ENCODE data around the gene MYO9A. TPM values are rescaled to one million over a fixed set of nuclear protein-coding genes. Genes with fewer than 3 reads are reported as not detected.

The MYO9A gene
- total RNA-seq, 2 donors from 2014 or later: 27.1 to 30.5 TPM

- Mint-ChIP-seq H3K4me1 (peaks cover 2% of the 10 kb centered on the region), H3K27ac (no peak overlapping the region), H3K36me3 (ENCODE audit: low read depth) (peaks cover 6% of the 10 kb centered on the region), H3K27me3 (peaks cover 66% of the 10 kb centered on the region), H3K4me3 (no peak overlapping the region)
- no peaks in the 10 kb centered on the region for H3K9me3 ChIP-seq (ENCODE audit: control insufficient read depth, low read length, poor library complexity, severe bottlenecking)
- ATAC-seq (no peak), DNase-seq (no peak)
These were observed 313.1 kb downstream of the MYO9A start for GRCh38 chr15:71804695-71805470.

- ATAC-seq (no peak), DNase-seq (no peak)
- H3K27ac Mint-ChIP-seq: no peak overlapping the region
- H3K4me3 Mint-ChIP-seq: no peak overlapping the region
- peaks cover 68% of the 10 kb centered on the region for H3K27me3 Mint-ChIP-seq
- H3K9me3 ChIP-seq (ENCODE audit: control insufficient read depth, low read length, poor library complexity, severe bottlenecking): no peaks in the 10 kb centered on the region
- H3K36me3 Mint-ChIP-seq (ENCODE audit: low read depth): peaks cover 6% of the 10 kb centered on the region
- peaks cover 2% of the 10 kb centered on the region for H3K4me1 Mint-ChIP-seq
These were observed 313.7 kb downstream of the MYO9A start for GRCh38 chr15:71804226-71804625.

DNA sequence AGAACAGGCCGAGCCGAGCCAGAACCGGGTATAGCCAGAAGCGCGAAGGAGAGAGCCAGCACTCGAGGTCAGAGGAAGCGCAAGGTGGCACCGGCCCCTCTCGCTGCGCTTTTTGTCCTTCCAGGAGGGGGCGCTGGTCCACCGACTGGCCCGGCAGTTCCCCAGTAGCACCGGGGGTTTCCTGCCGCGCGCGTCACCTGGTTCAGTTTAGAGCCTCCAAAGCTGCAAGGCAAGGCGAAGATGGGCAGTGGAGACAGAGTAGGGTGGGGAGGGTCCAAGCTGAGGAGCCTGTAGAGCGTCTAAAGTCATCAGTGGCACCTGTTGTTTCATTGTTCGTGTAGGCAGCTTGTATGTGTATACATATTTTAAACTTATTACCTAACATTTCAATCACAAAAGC is 315.2 kb downstream of the MYO9A start:
- no peak for DNase-seq
- H3K9me3 ChIP-seq (ENCODE audit: control insufficient read depth, low read length, poor library complexity, severe bottlenecking): no peaks in the 10 kb centered on the region
- ATAC-seq: peak; percentile 40
- Mint-ChIP-seq H3K36me3 (ENCODE audit: low read depth) (peaks cover 6% of the 10 kb centered on the region), H3K27me3 (peaks cover 70% of the 10 kb centered on the region), H3K27ac (no peak overlapping the region), H3K4me1 (peaks cover 2% of the 10 kb centered on the region), H3K4me3 (no peak overlapping the region)

DNA sequence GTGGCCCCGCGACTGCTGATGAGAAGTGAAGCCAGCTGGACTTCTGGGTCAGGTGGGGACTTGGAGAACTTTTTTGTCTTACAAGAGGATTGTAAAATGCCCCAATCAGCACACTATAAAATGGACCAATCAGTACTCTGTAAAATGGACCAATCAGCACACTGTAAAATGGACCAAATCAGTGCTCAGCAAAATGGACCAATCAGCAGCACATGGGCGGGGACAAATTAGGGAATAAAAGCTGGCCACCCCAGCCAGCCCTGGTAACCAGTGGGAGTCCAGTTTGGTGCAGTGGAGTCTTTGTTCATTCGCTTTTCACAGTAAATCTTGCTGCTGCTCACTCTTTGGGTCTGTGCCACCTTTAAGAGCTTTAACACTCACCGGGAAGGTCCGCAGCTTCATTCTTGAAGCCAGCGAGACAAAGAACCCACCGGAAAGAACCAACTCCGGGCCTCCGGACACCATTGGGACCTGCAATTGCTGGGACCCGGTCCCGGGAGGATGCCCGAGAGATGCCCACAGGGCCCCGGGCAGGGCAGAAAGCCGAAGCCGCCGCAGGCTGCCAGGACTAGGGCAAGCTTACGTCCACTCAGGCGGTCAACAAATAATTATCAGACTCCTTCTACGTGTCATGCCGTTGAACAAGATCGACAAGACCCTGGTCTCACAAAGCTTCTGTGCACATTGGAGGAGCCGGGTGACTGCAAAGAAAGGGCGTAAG is 315.9 kb downstream of the MYO9A start:
- H3K27ac Mint-ChIP-seq: no peak overlapping the region
- ATAC-seq: no peak
- H3K36me3 Mint-ChIP-seq (ENCODE audit: low read depth): peaks cover 6% of the 10 kb centered on the region
- peaks cover 63% of the 10 kb centered on the region for H3K27me3 Mint-ChIP-seq
- no peak for DNase-seq
- no peak overlapping the region for H3K4me3 Mint-ChIP-seq
- peaks cover 2% of the 10 kb centered on the region for H3K4me1 Mint-ChIP-seq
- no peaks in the 10 kb centered on the region for H3K9me3 ChIP-seq (ENCODE audit: control insufficient read depth, low read length, poor library complexity, severe bottlenecking)

GRCh38 chr15:71800835-71801745 is 316.9 kb downstream of the MYO9A start:
- no peaks in the 10 kb centered on the region for H3K9me3 ChIP-seq (ENCODE audit: control insufficient read depth, low read length, poor library complexity, severe bottlenecking)
- ATAC-seq (peak; percentile 41), DNase-seq (no peak)
- Mint-ChIP-seq H3K27me3 (peaks cover 57% of the 10 kb centered on the region), H3K36me3 (ENCODE audit: low read depth) (peaks cover 6% of the 10 kb centered on the region), H3K27ac (no peak overlapping the region), H3K4me1 (peaks cover 2% of the 10 kb centered on the region), H3K4me3 (no peak overlapping the region)

DNA sequence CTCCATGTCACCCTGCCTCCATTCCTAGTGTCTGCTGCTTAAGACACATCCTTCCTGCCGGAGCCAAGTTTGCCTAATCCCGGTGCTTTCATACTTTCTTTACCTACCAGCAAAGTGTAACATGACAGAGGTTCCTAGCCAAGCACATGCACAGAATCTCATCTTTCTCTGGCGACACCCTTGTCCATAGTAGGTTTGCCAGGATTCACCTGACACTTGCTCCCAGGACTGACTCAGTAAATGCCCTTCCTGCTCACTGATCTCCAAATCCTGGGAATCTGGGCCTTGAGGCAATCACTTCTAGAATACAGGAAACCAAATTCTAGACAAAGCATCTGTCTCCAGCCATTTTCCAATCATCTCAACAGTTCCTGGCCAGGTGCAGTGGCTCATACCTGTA is 317.8 kb downstream of the MYO9A start:
- no peak overlapping the region for H3K4me3 Mint-ChIP-seq
- no peak overlapping the region for H3K27ac Mint-ChIP-seq
- DNase-seq: no peak
- peaks cover 50% of the 10 kb centered on the region for H3K27me3 Mint-ChIP-seq
- peaks cover 2% of the 10 kb centered on the region for H3K4me1 Mint-ChIP-seq
- no peaks in the 10 kb centered on the region for H3K9me3 ChIP-seq (ENCODE audit: control insufficient read depth, low read length, poor library complexity, severe bottlenecking)
- H3K36me3 Mint-ChIP-seq (ENCODE audit: low read depth): peaks cover 4% of the 10 kb centered on the region
- no peak for ATAC-seq

DNA sequence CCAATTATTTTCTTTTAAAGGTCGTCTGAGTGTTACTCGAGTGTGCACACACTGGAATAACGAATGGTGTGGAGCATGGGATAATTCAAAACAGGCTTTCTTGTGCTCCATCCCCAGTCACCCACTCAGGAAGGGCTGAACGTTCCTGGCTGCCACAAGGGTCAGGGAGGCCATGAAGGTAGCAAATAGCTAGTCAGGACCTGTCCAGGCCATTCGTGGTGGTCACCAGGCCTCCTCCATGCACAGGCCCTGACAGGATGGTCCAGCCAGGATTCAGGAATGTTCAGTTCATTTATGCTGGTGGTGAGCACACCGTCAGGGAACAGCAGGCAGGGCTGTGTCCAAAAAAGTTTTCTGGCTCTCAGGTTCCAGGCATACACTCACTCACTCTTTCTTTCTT is 319.3 kb downstream of the MYO9A start:
- peaks cover 4% of the 10 kb centered on the region for H3K36me3 Mint-ChIP-seq (ENCODE audit: low read depth)
- no peak overlapping the region for H3K27ac Mint-ChIP-seq
- no peak for ATAC-seq
- no peak for DNase-seq
- H3K9me3 ChIP-seq (ENCODE audit: control insufficient read depth, low read length, poor library complexity, severe bottlenecking): no peaks in the 10 kb centered on the region
- H3K4me1 Mint-ChIP-seq: no peaks in the 10 kb centered on the region
- peaks cover 42% of the 10 kb centered on the region for H3K27me3 Mint-ChIP-seq
- no peak overlapping the region for H3K4me3 Mint-ChIP-seq

DNA sequence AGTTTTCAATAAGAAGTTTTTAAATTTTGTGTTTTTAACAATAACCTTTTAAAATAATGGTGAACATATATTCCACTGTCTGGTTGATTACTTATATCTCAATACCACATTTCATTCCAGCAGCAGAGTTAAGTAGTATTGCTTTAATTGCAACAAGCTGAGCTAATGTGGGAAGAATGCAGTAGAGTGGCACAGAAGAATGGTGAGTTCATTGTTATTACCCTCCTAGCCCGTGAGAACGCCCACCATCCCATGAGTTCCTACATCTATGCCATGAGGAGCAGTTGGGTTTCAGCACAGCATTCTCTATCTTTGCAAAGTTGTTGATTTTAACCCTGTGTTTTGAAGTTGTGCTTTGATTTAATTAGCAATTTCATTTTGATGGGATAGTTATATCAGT is 325.4 kb downstream of the MYO9A start:
- H3K27me3 Mint-ChIP-seq: peaks cover 14% of the 10 kb centered on the region
- H3K36me3 Mint-ChIP-seq (ENCODE audit: low read depth): no peaks in the 10 kb centered on the region
- no peak overlapping the region for H3K4me3 Mint-ChIP-seq
- no peak overlapping the region for H3K27ac Mint-ChIP-seq
- ATAC-seq: no peak
- no peaks in the 10 kb centered on the region for H3K9me3 ChIP-seq (ENCODE audit: control insufficient read depth, low read length, poor library complexity, severe bottlenecking)
- no peaks in the 10 kb centered on the region for H3K4me1 Mint-ChIP-seq
- no peak for DNase-seq

DNA sequence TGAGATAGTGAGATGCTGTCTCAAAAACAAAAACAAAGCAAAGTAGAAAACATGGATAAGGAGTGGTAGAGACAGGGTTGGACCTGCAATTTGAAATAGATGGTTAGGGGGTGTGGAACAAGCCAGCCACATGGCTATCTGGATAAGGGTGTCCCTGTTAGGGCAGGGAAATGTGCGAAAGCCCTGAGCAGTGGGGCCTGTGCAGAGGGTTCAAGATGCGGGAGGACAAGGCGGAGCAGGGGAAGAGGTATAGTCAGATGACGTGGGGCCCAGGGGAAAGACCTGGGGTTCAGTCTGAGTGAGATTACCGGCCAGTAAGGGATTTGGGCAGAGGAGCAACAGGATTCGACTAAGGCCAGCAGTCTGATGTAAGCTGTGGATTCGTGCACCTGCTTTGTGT is 326.0 kb downstream of the MYO9A start:
- no peak for DNase-seq
- H3K27me3 Mint-ChIP-seq: peaks cover 18% of the 10 kb centered on the region
- no peak for ATAC-seq
- H3K4me1 Mint-ChIP-seq: no peaks in the 10 kb centered on the region
- no peaks in the 10 kb centered on the region for H3K9me3 ChIP-seq (ENCODE audit: control insufficient read depth, low read length, poor library complexity, severe bottlenecking)
- H3K27ac Mint-ChIP-seq: no peak overlapping the region
- no peaks in the 10 kb centered on the region for H3K36me3 Mint-ChIP-seq (ENCODE audit: low read depth)
- no peak overlapping the region for H3K4me3 Mint-ChIP-seq

- Mint-ChIP-seq H3K27me3 (peaks cover 28% of the 10 kb centered on the region), H3K4me3 (no peak overlapping the region), H3K27ac (no peak overlapping the region), H3K36me3 (ENCODE audit: low read depth) (no peaks in the 10 kb centered on the region), H3K4me1 (peaks cover 2% of the 10 kb centered on the region)
- no peaks in the 10 kb centered on the region for H3K9me3 ChIP-seq (ENCODE audit: control insufficient read depth, low read length, poor library complexity, severe bottlenecking)
- ATAC-seq (no peak), DNase-seq (no peak)
These were observed 327.9 kb downstream of the MYO9A start for GRCh38 chr15:71790081-71790480.

GRCh38 chr15:71789616-71790015 is 328.3 kb downstream of the MYO9A start:
- DNase-seq (no peak), ATAC-seq (no peak)
- peaks cover 2% of the 10 kb centered on the region for H3K4me1 Mint-ChIP-seq
- peaks cover 33% of the 10 kb centered on the region for H3K27me3 Mint-ChIP-seq
- H3K9me3 ChIP-seq (ENCODE audit: control insufficient read depth, low read length, poor library complexity, severe bottlenecking): no peaks in the 10 kb centered on the region
- no peak overlapping the region for H3K27ac Mint-ChIP-seq
- H3K36me3 Mint-ChIP-seq (ENCODE audit: low read depth): no peaks in the 10 kb centered on the region
- H3K4me3 Mint-ChIP-seq: no peak overlapping the region

- ATAC-seq (no peak), DNase-seq (no peak)
- H3K27me3 Mint-ChIP-seq: peaks cover 35% of the 10 kb centered on the region
- H3K36me3 Mint-ChIP-seq (ENCODE audit: low read depth): no peaks in the 10 kb centered on the region
- peaks cover 2% of the 10 kb centered on the region for H3K4me1 Mint-ChIP-seq
- H3K4me3 Mint-ChIP-seq: no peak overlapping the region
- H3K9me3 ChIP-seq (ENCODE audit: control insufficient read depth, low read length, poor library complexity, severe bottlenecking): no peaks in the 10 kb centered on the region
- no peak overlapping the region for H3K27ac Mint-ChIP-seq
These were observed 329.0 kb downstream of the MYO9A start for GRCh38 chr15:71788646-71789579.

Data from T-helper 17 cell (primary cell).